ENCODE results near the gene CLIC4. TPM values are rescaled to one million over a fixed set of nuclear protein-coding genes. Genes with fewer than 3 reads are reported as not detected.

The CLIC4 gene
- total RNA-seq, 1 experiment from 2014 or later: 262 TPM

DNA sequence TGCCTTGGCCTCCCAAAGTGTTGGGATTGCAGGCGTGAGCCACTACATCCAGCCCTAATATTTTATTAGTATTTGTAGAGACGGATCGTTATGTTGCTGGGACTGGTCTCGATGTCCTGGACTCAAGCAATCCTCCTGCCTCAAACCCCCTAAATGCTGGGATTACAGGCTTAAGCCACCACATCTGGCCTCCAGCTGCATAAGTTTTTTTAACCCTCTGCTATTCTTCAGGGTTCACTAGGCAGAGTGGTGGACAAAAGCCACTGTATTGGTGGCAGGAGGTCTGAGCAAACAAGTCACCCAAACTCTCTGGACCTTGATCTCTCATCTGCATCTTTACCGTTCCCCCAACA lies 10.1 kb upstream of the CLIC4 start (continued):
- TF ChIP-seq, protein P1, sequence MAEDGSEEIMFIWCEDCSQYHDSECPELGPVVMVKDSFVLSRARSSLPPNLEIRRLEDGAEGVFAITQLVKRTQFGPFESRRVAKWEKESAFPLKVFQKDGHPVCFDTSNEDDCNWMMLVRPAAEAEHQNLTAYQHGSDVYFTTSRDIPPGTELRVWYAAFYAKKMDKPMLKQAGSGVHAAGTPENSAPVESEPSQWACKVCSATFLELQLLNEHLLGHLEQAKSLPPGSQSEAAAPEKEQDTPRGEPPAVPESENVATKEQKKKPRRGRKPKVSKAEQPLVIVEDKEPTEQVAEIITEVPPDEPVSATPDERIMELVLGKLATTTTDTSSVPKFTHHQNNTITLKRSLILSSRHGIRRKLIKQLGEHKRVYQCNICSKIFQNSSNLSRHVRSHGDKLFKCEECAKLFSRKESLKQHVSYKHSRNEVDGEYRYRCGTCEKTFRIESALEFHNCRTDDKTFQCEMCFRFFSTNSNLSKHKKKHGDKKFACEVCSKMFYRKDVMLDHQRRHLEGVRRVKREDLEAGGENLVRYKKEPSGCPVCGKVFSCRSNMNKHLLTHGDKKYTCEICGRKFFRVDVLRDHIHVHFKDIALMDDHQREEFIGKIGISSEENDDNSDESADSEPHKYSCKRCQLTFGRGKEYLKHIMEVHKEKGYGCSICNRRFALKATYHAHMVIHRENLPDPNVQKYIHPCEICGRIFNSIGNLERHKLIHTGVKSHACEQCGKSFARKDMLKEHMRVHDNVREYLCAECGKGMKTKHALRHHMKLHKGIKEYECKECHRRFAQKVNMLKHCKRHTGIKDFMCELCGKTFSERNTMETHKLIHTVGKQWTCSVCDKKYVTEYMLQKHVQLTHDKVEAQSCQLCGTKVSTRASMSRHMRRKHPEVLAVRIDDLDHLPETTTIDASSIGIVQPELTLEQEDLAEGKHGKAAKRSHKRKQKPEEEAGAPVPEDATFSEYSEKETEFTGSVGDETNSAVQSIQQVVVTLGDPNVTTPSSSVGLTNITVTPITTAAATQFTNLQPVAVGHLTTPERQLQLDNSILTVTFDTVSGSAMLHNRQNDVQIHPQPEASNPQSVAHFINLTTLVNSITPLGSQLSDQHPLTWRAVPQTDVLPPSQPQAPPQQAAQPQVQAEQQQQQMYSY (CRISPR knock-in tag; IDR thresholded peaks at IDR 0.05): no peak
- TF ChIP-seq ZNF121 (CRISPR knock-in tag; IDR thresholded peaks at IDR 0.05): no peak
- no peak for TF ChIP-seq ZBTB21 (CRISPR knock-in tag; IDR thresholded peaks at IDR 0.05; ENCODE audit: borderline replicate concordance)
- TF ChIP-seq GTF2I (CRISPR knock-in tag; conservative IDR thresholded peaks at IDR 0.05): no peak
- TF ChIP-seq, protein P2, sequence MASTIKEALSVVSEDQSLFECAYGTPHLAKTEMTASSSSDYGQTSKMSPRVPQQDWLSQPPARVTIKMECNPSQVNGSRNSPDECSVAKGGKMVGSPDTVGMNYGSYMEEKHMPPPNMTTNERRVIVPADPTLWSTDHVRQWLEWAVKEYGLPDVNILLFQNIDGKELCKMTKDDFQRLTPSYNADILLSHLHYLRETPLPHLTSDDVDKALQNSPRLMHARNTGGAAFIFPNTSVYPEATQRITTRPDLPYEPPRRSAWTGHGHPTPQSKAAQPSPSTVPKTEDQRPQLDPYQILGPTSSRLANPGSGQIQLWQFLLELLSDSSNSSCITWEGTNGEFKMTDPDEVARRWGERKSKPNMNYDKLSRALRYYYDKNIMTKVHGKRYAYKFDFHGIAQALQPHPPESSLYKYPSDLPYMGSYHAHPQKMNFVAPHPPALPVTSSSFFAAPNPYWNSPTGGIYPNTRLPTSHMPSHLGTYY (CRISPR knock-in tag; IDR thresholded peaks at IDR 0.05): no peak

DNA sequence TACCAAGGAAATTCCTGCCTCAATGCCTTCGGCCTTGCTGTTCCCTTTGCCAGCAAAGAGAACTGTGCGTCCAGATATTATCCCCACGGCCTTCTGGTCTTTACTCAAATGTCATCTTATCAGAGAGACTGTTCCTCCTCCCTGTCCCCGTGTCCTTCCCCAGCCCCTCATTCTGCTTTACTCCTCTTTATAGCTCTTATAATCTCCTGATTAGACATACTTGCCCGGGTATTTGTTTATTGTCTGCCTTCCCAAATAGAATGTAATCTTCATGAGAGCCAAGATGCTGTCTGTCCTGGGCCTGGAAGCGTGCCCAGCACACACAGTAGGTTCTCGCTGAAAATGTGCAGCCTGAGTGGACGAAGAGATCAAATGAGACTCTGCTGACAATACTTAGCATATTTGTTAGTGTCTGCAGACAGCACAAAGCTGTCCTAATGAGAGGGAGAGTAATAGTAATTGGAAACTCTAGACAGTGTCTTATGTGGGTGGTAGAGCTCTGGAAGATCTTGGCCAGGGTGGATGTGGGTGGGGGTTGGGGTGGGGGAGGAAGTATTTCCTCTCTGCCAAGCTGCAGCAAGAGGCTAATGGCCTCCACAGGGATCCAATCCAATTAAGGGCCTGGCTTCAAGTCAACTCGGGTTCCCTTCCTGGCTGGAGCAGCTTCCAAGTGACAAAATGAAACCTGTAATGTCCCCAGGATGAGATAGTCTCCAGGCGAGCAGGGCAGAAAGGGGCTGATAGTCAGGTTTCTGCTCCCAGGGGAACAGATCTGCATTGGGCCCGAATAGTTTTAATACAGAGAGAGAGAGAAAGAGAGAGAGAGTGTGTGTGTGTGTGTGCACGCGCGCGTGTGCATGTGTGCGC lies 9.5 kb upstream of the CLIC4 start:
- Mint-ChIP-seq H3K27ac (peak overlapping the region; percentile 92), H3K36me3 (no peaks in the 10 kb centered on the region), H3K4me3 (0 out of 2 replicates have a peak overlapping the region, but pooled peaks have one; percentile 2), H3K4me1 (peaks cover 43% of the 10 kb centered on the region), H3K9me3 (no peaks in the 10 kb centered on the region), H3K27me3 (ENCODE audit: low read depth) (no peaks in the 10 kb centered on the region)
- CTCF ChIA-PET: interaction anchor here (0.6 to 1.7 kb wide), 4 partner anchors 9 to 95 kb away, joined by 3 to 11 read pairs (median 4); partner anchors contain the start of gene CLIC4
- POLR2A ChIA-PET: interaction anchor here (0.7 kb wide), 1 partner anchor 14 kb away, joined by 3 read pairs; no protein-coding TSS in a partner anchor
- DNase-seq (ENCODE audit: low spot score): no peak
- peak; percentile 73 for ATAC-seq
- TF ChIP-seq, protein P3, sequence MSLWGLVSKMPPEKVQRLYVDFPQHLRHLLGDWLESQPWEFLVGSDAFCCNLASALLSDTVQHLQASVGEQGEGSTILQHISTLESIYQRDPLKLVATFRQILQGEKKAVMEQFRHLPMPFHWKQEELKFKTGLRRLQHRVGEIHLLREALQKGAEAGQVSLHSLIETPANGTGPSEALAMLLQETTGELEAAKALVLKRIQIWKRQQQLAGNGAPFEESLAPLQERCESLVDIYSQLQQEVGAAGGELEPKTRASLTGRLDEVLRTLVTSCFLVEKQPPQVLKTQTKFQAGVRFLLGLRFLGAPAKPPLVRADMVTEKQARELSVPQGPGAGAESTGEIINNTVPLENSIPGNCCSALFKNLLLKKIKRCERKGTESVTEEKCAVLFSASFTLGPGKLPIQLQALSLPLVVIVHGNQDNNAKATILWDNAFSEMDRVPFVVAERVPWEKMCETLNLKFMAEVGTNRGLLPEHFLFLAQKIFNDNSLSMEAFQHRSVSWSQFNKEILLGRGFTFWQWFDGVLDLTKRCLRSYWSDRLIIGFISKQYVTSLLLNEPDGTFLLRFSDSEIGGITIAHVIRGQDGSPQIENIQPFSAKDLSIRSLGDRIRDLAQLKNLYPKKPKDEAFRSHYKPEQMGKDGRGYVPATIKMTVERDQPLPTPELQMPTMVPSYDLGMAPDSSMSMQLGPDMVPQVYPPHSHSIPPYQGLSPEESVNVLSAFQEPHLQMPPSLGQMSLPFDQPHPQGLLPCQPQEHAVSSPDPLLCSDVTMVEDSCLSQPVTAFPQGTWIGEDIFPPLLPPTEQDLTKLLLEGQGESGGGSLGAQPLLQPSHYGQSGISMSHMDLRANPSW (CRISPR knock-in tag; conservative IDR thresholded peaks at IDR 0.05; ENCODE audit: low read depth): no peak
- TF ChIP-seq, protein P4, sequence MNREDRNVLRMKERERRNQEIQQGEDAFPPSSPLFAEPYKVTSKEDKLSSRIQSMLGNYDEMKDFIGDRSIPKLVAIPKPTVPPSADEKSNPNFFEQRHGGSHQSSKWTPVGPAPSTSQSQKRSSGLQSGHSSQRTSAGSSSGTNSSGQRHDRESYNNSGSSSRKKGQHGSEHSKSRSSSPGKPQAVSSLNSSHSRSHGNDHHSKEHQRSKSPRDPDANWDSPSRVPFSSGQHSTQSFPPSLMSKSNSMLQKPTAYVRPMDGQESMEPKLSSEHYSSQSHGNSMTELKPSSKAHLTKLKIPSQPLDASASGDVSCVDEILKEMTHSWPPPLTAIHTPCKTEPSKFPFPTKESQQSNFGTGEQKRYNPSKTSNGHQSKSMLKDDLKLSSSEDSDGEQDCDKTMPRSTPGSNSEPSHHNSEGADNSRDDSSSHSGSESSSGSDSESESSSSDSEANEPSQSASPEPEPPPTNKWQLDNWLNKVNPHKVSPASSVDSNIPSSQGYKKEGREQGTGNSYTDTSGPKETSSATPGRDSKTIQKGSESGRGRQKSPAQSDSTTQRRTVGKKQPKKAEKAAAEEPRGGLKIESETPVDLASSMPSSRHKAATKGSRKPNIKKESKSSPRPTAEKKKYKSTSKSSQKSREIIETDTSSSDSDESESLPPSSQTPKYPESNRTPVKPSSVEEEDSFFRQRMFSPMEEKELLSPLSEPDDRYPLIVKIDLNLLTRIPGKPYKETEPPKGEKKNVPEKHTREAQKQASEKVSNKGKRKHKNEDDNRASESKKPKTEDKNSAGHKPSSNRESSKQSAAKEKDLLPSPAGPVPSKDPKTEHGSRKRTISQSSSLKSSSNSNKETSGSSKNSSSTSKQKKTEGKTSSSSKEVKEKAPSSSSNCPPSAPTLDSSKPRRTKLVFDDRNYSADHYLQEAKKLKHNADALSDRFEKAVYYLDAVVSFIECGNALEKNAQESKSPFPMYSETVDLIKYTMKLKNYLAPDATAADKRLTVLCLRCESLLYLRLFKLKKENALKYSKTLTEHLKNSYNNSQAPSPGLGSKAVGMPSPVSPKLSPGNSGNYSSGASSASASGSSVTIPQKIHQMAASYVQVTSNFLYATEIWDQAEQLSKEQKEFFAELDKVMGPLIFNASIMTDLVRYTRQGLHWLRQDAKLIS (CRISPR knock-in tag; IDR thresholded peaks at IDR 0.05; ENCODE audit: borderline replicate concordance): no peak
- TF ChIP-seq NR1H2 (CRISPR knock-in tag; IDR thresholded peaks at IDR 0.05) (no peak), FOXP1 (CRISPR knock-in tag; IDR thresholded peaks at IDR 0.05; ENCODE audit: borderline replicate concordance) (no peak), NFYB (CRISPR knock-in tag; conservative IDR thresholded peaks at IDR 0.05; ENCODE audit: low read depth) (no peak), MXD4 (CRISPR knock-in tag; IDR thresholded peaks at IDR 0.05; ENCODE audit: borderline replicate concordance) (no peak), TP53 (CRISPR knock-in tag; IDR thresholded peaks at IDR 0.05) (no peak), KAT7 (CRISPR knock-in tag; IDR thresholded peaks at IDR 0.05; ENCODE audit: borderline replicate concordance) (no peak), TEAD4 (CRISPR knock-in tag; IDR thresholded peaks at IDR 0.05) (no peak), JAZF1 (CRISPR knock-in tag; IDR thresholded peaks at IDR 0.05) (no peak), ZNF317 (CRISPR knock-in tag; IDR thresholded peaks at IDR 0.05; ENCODE audit: borderline replicate concordance, low read depth) (no peak), CREB1 (CRISPR knock-in tag; IDR thresholded peaks at IDR 0.05) (no peak), NR3C1 (CRISPR knock-in tag; conservative IDR thresholded peaks at IDR 0.05; ENCODE audit: low read depth) (no peak), NR2C2 (CRISPR knock-in tag; IDR thresholded peaks at IDR 0.05) (no peak)
- TF ChIP-seq, protein P5, sequence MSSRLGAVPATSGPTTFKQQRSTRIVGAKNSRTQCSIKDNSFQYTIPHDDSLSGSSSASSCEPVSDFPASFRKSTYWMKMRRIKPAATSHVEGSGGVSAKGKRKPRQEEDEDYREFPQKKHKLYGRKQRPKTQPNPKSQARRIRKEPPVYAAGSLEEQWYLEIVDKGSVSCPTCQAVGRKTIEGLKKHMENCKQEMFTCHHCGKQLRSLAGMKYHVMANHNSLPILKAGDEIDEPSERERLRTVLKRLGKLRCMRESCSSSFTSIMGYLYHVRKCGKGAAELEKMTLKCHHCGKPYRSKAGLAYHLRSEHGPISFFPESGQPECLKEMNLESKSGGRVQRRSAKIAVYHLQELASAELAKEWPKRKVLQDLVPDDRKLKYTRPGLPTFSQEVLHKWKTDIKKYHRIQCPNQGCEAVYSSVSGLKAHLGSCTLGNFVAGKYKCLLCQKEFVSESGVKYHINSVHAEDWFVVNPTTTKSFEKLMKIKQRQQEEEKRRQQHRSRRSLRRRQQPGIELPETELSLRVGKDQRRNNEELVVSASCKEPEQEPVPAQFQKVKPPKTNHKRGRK (CRISPR knock-in tag; IDR thresholded peaks at IDR 0.05; ENCODE audit: borderline replicate concordance): no peak
- TF ChIP-seq, protein P6, sequence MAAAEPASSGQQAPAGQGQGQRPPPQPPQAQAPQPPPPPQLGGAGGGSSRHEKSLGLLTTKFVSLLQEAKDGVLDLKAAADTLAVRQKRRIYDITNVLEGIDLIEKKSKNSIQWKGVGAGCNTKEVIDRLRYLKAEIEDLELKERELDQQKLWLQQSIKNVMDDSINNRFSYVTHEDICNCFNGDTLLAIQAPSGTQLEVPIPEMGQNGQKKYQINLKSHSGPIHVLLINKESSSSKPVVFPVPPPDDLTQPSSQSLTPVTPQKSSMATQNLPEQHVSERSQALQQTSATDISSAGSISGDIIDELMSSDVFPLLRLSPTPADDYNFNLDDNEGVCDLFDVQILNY (CRISPR knock-in tag; IDR thresholded peaks at IDR 0.05): no peak
